Skeletal muscle satellite cell (primary cell): ENCODE data around the gene HUNK.

Experiments used
- H3K27me3 ChIP-seq: 2 replicates; pipeline ENCODE4 v1.7.0; 2013; ENCODE audit warnings: low read length; ENCODE audit not compliant: control insufficient read depth, insufficient read depth
- H3K36me3 ChIP-seq: 2 replicates; pipeline ENCODE4 v1.7.0; 2013; ENCODE audit warnings: mild to moderate bottlenecking, control low read depth, low read length; ENCODE audit not compliant: insufficient read depth
- H3K4me1 ChIP-seq: 2 replicates; pipeline ENCODE4 v1.7.0; 2013; ENCODE audit warnings: low read length; ENCODE audit not compliant: control insufficient read depth, insufficient read depth
- H3K4me2 ChIP-seq: 2 replicates; pipeline ENCODE4 v1.7.0; 2013; ENCODE audit warnings: mild to moderate bottlenecking, low read length
- H3K4me3 ChIP-seq: 2 replicates; pipeline ENCODE4 v1.7.0; 2013; ENCODE audit warnings: low read length
- H3K9ac ChIP-seq: 2 replicates; pipeline ENCODE4 v1.7.0; 2013; ENCODE audit warnings: mild to moderate bottlenecking, low read depth, low read length, moderate library complexity
- H3K9me3 ChIP-seq: replicated peaks from 2 replicates; pipeline ENCODE4 v1.7.0; 2013; ENCODE audit warnings: mild to moderate bottlenecking, control low read depth, low read length

The HUNK gene

GRCh38 chr21:31928656-31929055 lies 55.8 kb downstream of the HUNK start:
- Histone ChIP-seq H3K4me1 (no peaks in the 10 kb centered on the region), H3K4me3 (no peak overlapping the region), H3K27me3 (no peaks in the 10 kb centered on the region), H3K4me2 (no peak overlapping the region), H3K9me3 (no peaks in the 10 kb centered on the region), H3K9ac (no peak overlapping the region), H3K36me3 (no peaks in the 10 kb centered on the region)

- no peak overlapping the region for H3K4me3 ChIP-seq
- H3K9ac ChIP-seq: no peak overlapping the region
- no peaks in the 10 kb centered on the region for H3K4me1 ChIP-seq
- H3K27me3 ChIP-seq: no peaks in the 10 kb centered on the region
- no peak overlapping the region for H3K4me2 ChIP-seq
- H3K9me3 ChIP-seq: no peaks in the 10 kb centered on the region
- H3K36me3 ChIP-seq: no peaks in the 10 kb centered on the region
Observed at GRCh38 chr21:31929548-31929947, 56.7 kb downstream of the HUNK start.

GRCh38 chr21:31930001-31930400 lies 57.2 kb downstream of the HUNK start:
- Histone ChIP-seq H3K4me1 (no peaks in the 10 kb centered on the region), H3K4me2 (no peak overlapping the region), H3K4me3 (no peak overlapping the region), H3K27me3 (no peaks in the 10 kb centered on the region), H3K9ac (no peak overlapping the region), H3K36me3 (no peaks in the 10 kb centered on the region), H3K9me3 (no peaks in the 10 kb centered on the region)

- Histone ChIP-seq H3K4me2 (no peak overlapping the region), H3K9me3 (no peaks in the 10 kb centered on the region), H3K36me3 (no peaks in the 10 kb centered on the region), H3K9ac (no peak overlapping the region), H3K4me3 (no peak overlapping the region), H3K27me3 (no peaks in the 10 kb centered on the region), H3K4me1 (no peaks in the 10 kb centered on the region)
Observed at GRCh38 chr21:31931644-31932469, 59.0 kb downstream of the HUNK start.

- H3K36me3 ChIP-seq: no peaks in the 10 kb centered on the region
- H3K27me3 ChIP-seq: no peaks in the 10 kb centered on the region
- H3K4me3 ChIP-seq: no peak overlapping the region
- no peaks in the 10 kb centered on the region for H3K9me3 ChIP-seq
- no peaks in the 10 kb centered on the region for H3K4me1 ChIP-seq
- no peak overlapping the region for H3K4me2 ChIP-seq
- H3K9ac ChIP-seq: no peak overlapping the region
Observed at GRCh38 chr21:31932470-31932764, 59.6 kb downstream of the HUNK start.

- no peaks in the 10 kb centered on the region for H3K27me3 ChIP-seq
- no peaks in the 10 kb centered on the region for H3K9me3 ChIP-seq
- no peak overlapping the region for H3K4me2 ChIP-seq
- H3K4me1 ChIP-seq: no peaks in the 10 kb centered on the region
- no peak overlapping the region for H3K9ac ChIP-seq
- no peaks in the 10 kb centered on the region for H3K36me3 ChIP-seq
- H3K4me3 ChIP-seq: no peak overlapping the region
Observed at GRCh38 chr21:31937303-31937702, 64.5 kb downstream of the HUNK start.

GRCh38 chr21:31938330-31939301 lies 65.8 kb downstream of the HUNK start:
- H3K4me3 ChIP-seq: no peak overlapping the region
- H3K36me3 ChIP-seq: no peaks in the 10 kb centered on the region
- H3K9me3 ChIP-seq: no peaks in the 10 kb centered on the region
- H3K4me1 ChIP-seq: no peaks in the 10 kb centered on the region
- no peak overlapping the region for H3K4me2 ChIP-seq
- no peaks in the 10 kb centered on the region for H3K27me3 ChIP-seq
- H3K9ac ChIP-seq: no peak overlapping the region

GRCh38 chr21:31941694-31942093 lies 68.9 kb downstream of the HUNK start:
- Histone ChIP-seq H3K36me3 (no peaks in the 10 kb centered on the region), H3K9ac (no peak overlapping the region), H3K4me2 (no peak overlapping the region), H3K4me1 (no peaks in the 10 kb centered on the region), H3K27me3 (no peaks in the 10 kb centered on the region), H3K4me3 (no peak overlapping the region), H3K9me3 (no peaks in the 10 kb centered on the region)

- Histone ChIP-seq H3K4me2 (no peak overlapping the region), H3K9me3 (no peaks in the 10 kb centered on the region), H3K4me3 (no peak overlapping the region), H3K36me3 (no peaks in the 10 kb centered on the region), H3K27me3 (no peaks in the 10 kb centered on the region), H3K4me1 (no peaks in the 10 kb centered on the region), H3K9ac (no peak overlapping the region)
Observed at GRCh38 chr21:31943561-31943960, 70.7 kb downstream of the HUNK start.

- Histone ChIP-seq H3K4me2 (no peak overlapping the region), H3K4me1 (no peaks in the 10 kb centered on the region), H3K4me3 (no peak overlapping the region), H3K9ac (no peak overlapping the region), H3K27me3 (no peaks in the 10 kb centered on the region), H3K9me3 (no peaks in the 10 kb centered on the region), H3K36me3 (no peaks in the 10 kb centered on the region)
Observed at GRCh38 chr21:31945141-31945540, 72.3 kb downstream of the HUNK start.

GRCh38 chr21:31945546-31945945 lies 72.7 kb downstream of the HUNK start:
- Histone ChIP-seq H3K9ac (no peak overlapping the region), H3K4me3 (no peak overlapping the region), H3K4me2 (no peak overlapping the region), H3K9me3 (no peaks in the 10 kb centered on the region), H3K4me1 (no peaks in the 10 kb centered on the region), H3K27me3 (no peaks in the 10 kb centered on the region), H3K36me3 (no peaks in the 10 kb centered on the region)
